Inferior parietal cortex (tissue), 1 donor: ENCODE data around the gene UNC119.

ENCODE experiments used
- DNase-seq: peaks from one replicate; pipeline ENCODE4 v3.0.0-alpha.2; 2016; ENCODE audit errors: extremely low spot score

Gene UNC119

GRCh38 chr17:28499364-28499664 is 53.1 kb downstream of the UNC119 start:
- DNase-seq = no peak

- no peak for DNase-seq
Observed at GRCh38 chr17:28498652-28499363, 53.6 kb downstream of the UNC119 start.

- DNase-seq = no peak
Observed at GRCh38 chr17:28497931-28498330, 54.5 kb downstream of the UNC119 start.
